A549 (cell line): Measurements from ENCODE around the gene DNAJC3. TPM values are rescaled to one million over a fixed set of nuclear protein-coding genes. Genes with fewer than 3 reads are reported as not detected.

ENCODE experiments used
- ATAC-seq, 2 experiments: fragments of 200-7000 bp in 1 of 2; fragments of >200 bp in 1 of 2; cut with Nextera tagmentation in 1 of 2; cut with Tn5 transposase in 1 of 2; 3 replicates each; pipeline versions ENCODE4 v1.8.0 to v1.9.1; 2018 to 2020; ENCODE audit warnings: mild to moderate bottlenecking in 1 of 2, moderate library complexity in 1 of 2
- CTCF ChIA-PET: fragments of 300-600 bp; sonication (Branson Sonifier 250); formaldehyde crosslinking; extraction: SDS; loops from one replicate; lab custom pipeline; 2021; ENCODE audit warnings: antibody characterized with exemption, inconsistent platforms; lab: Yijun Ruan, JAX
- POLR2A ChIA-PET: fragments of 350-600 bp; formaldehyde crosslinking; extraction: SDS; loops from one replicate; lab custom pipeline; 2021; ENCODE audit warnings: antibody characterized with exemption, inconsistent platforms; lab: Yijun Ruan, JAX
- DNase-seq, 2 experiments: peaks; one replicate each; pipeline versions ENCODE4 v3.0.0 to v3.0.0-alpha.2; 2011 to 2016; ENCODE audit warnings: low read depth in 1 of 2, low spot score in 1 of 2
- FAIRE-seq: peaks from 2 replicates; lab custom pipeline; 2011; peaks lifted over from hg19 to GRCh38; lab: Jason Lieb, UNC
- H3K27ac ChIP-seq, 2 experiments: fragments of >200 bp; sonication (Bioruptor Twin); formaldehyde crosslinking; 3 replicates each; pipeline ENCODE4 v1.5.1; 2016 to 2017
- H3K4me1 ChIP-seq: fragments of >200 bp; sonication (Bioruptor Twin); formaldehyde crosslinking; 3 replicates; pipeline ENCODE4 v1.6.1; 2016
- H3K4me2 ChIP-seq: fragments of >200 bp; sonication (Bioruptor Twin); formaldehyde crosslinking; 3 replicates; pipeline ENCODE4 v1.6.1; 2016
- H3K4me3 ChIP-seq: fragments of >200 bp; sonication (Bioruptor Twin); formaldehyde crosslinking; 3 replicates; pipeline ENCODE4 v1.5.1; 2016
- H3K9me3 ChIP-seq: fragments of >200 bp; sonication (Bioruptor Twin); formaldehyde crosslinking; 3 replicates; pipeline ENCODE4 v1.6.1; 2016
- BHLHE40 ChIP-seq: IDR thresholded peaks from 2 replicates; pipeline ENCODE4 v1.6.1; 2012; ENCODE audit warnings: low read depth, low read length, inconsistent platforms
- CBX8 ChIP-seq: fragments of 200-600 bp; sonication (generic); IDR thresholded peaks from 2 replicates; pipeline ENCODE4 v1.6.1; 2016
- CEBPB ChIP-seq, 2 experiments: fragments of >200 bp in 1 of 2; sonication (Bioruptor Twin) in 1 of 2; formaldehyde crosslinking in 1 of 2; IDR thresholded peaks; 2 replicates each; pipeline ENCODE4 v1.6.1; 2012 to 2016
- CHD4 ChIP-seq: fragments of 200-600 bp; sonication (generic); IDR thresholded peaks from 2 replicates; pipeline ENCODE4 v1.6.1; 2016; ENCODE audit warnings: antibody characterized with exemption, mild to moderate bottlenecking, borderline replicate concordance
- EHMT2 ChIP-seq: fragments of 200-600 bp; sonication (generic); IDR thresholded peaks from 2 replicates; pipeline ENCODE4 v1.6.1; 2016; ENCODE audit warnings: antibody characterized with exemption, low read depth, mild to moderate bottlenecking, moderate library complexity
- ESRRA ChIP-seq: fragments of 150-350 bp; IDR thresholded peaks from 2 replicates; pipeline ENCODE4 v1.6.1; 2014; ENCODE audit warnings: mild to moderate bottlenecking, low read length, borderline replicate concordance
- HDAC2 ChIP-seq: fragments of 200-600 bp; sonication (generic); IDR thresholded peaks from 2 replicates; pipeline ENCODE4 v1.6.1; 2016
- HEYL ChIP-seq: fragments of 250-450 bp; sonication (Bioruptor Pico); IDR thresholded peaks from 2 replicates; pipeline ENCODE4 v1.8.0; 2021; ENCODE audit warnings: mild to moderate bottlenecking, moderate library complexity
- HOXA7 ChIP-seq: fragments of 250-450 bp; sonication (Bioruptor Pico); IDR thresholded peaks from 2 replicates; pipeline ENCODE4 v1.5.0; 2020; ENCODE audit warnings: mild to moderate bottlenecking, moderate library complexity
- HOXB13 ChIP-seq: fragments of 250-450 bp; sonication (Bioruptor Pico); IDR thresholded peaks from 2 replicates; pipeline ENCODE4 v1.5.0; 2020; ENCODE audit warnings: low read depth, mild to moderate bottlenecking, moderate library complexity
- JUNB ChIP-seq: fragments of >200 bp; sonication (Bioruptor Twin); formaldehyde crosslinking; IDR thresholded peaks from 2 replicates; pipeline ENCODE4 v1.6.1; 2016
- KDM5A ChIP-seq: fragments of 200-600 bp; sonication (generic); IDR thresholded peaks from 2 replicates; pipeline ENCODE4 v1.6.1; 2016; ENCODE audit warnings: antibody characterized with exemption, mild to moderate bottlenecking
- MYC ChIP-seq: IDR thresholded peaks from 2 replicates; pipeline ENCODE4 v1.6.1; 2012; ENCODE audit warnings: mild to moderate bottlenecking, inconsistent platforms, low read length, improper control_type of control experiment, borderline replicate concordance
- NPAS2 ChIP-seq: fragments of 250-450 bp; sonication (Bioruptor Pico); IDR thresholded peaks from 2 replicates; pipeline ENCODE4 v1.8.0; 2022; ENCODE audit warnings: mild to moderate bottlenecking, moderate library complexity, borderline replicate concordance
- NR3C1 ChIP-seq: fragments of >200 bp; sonication (Bioruptor Twin); formaldehyde crosslinking; IDR thresholded peaks from 3 replicates; pipeline ENCODE4 v1.6.1; 2017
- RARB ChIP-seq: fragments of 250-450 bp; sonication (Bioruptor Pico); IDR thresholded peaks from 2 replicates; pipeline ENCODE4 v1.8.0; 2021; ENCODE audit warnings: mild to moderate bottlenecking, moderate library complexity
- RCOR1 ChIP-seq: fragments of 150-350 bp; IDR thresholded peaks from 2 replicates; pipeline ENCODE4 v1.6.1; 2014; ENCODE audit warnings: antibody characterized with exemption, low read length, low read depth
- RNF2 ChIP-seq: fragments of 200-600 bp; sonication (generic); IDR thresholded peaks from 2 replicates; pipeline ENCODE4 v1.6.1; 2016; ENCODE audit warnings: low read depth, mild to moderate bottlenecking, antibody characterized with exemption, moderate library complexity, borderline replicate concordance
- TP53 ChIP-seq: fragments of 250-450 bp; sonication (Bioruptor Pico); IDR thresholded peaks from 2 replicates; pipeline ENCODE4 v1.5.0; 2021; ENCODE audit warnings: mild to moderate bottlenecking, moderate library complexity
- ZC3H11A ChIP-seq: fragments of 450-650 bp; IDR thresholded peaks from 2 replicates; pipeline ENCODE4 v1.6.1; 2014; ENCODE audit warnings: antibody characterized with exemption, mild to moderate bottlenecking
- ZFP36 ChIP-seq: fragments of 450-650 bp; IDR thresholded peaks from 2 replicates; pipeline ENCODE4 v1.6.1; 2014; ENCODE audit warnings: borderline replicate concordance; ENCODE audit not compliant: partially characterized antibody
- WGBS: methylation state at CpG from one replicate; pipeline ENCODE4 v1.1.6; 2017; ENCODE audit errors: missing lambda C conversion rate; 5-methylcytosine and 5-hydroxymethylcytosine counted together
- polyA plus RNA-seq, 4 experiments: library from polyadenylated mRNA; depleted of rRNA in 3 of 4; stranded (reverse); fragments of >200 nt; fragmentation: RNase III in 1 of 4; extraction: RNeasy Plus Mini Kit Qiagen cat#74134 plus additional on column Dnase treatment in 1 of 4; gene quantifications; 2 replicates in 3 of 4; 3 replicates in 1 of 4; pipeline ENCODE4 v1.2.3, GENCODE V29; 2011 to 2017
- TF ChIP-seq, protein P1 (sequence below): fragments of 250-450 bp; sonication (Bioruptor Pico); IDR thresholded peaks from 2 replicates; pipeline ENCODE4 v1.5.0; 2020; ENCODE audit warnings: low read depth, mild to moderate bottlenecking, moderate library complexity
- TF ChIP-seq, protein P2 (sequence below): IDR thresholded peaks from 2 replicates; pipeline ENCODE4 v1.6.1; 2012
- TF ChIP-seq, protein P3 (sequence below): IDR thresholded peaks from 2 replicates; pipeline ENCODE4 v1.6.1; 2012; ENCODE audit warnings: low read depth, borderline replicate concordance

The DNAJC3 gene
- polyA plus RNA-seq, 2 of the 4 experiments (the other 2 are of a cell fraction), result 11.1 to 21.9 TPM

DNA sequence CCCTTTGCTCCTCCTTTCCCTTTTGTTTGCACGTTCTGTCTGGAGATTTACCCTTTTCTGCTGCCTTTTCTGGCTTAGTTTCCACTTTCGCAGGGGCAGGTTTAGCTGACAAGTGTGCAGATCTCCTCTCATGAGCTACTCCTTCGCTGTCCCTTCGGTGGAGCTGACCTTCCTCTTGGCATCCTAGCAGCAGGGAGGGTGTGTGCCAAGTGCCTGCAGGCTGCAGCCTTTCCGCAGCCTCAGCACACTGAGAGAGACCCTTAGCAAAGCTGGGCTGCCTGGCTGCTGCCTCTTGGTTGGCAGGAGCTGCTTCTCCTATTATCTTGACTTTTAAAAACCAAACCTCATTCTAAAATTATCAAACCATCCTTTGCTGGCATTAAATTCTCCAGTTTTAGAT is 132.5 kb downstream of the DNAJC3 start (continued):
- TF ChIP-seq HEYL (CRISPR knock-in tag), result no peak

DNA sequence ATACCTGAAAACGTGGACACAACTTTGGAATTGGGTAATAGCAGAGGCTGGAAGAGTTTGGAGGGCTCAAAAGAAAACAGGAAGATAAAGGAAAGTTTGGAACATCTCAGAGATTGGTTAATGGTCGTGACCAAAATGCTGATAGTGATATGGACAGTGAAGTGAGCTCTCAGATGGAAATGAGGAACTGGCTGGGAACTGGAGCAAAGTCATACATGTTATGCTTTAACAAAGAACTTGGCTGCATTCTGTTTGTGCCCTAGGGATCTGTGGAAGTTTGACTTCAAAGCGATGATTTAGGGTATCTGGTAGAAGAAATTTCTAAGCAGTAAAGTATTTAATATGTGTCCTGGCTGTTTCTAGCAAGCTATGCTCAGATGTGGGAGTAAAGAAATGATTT is 136.2 kb downstream of the DNAJC3 start:
- ATAC-seq (no peak), DNase-seq (no peak), FAIRE-seq (no peak)
- ChIA-PET CTCF (interaction anchor here (1.1 to 2.2 kb wide), 2 partner anchors 21 to 111 kb away, joined by 3 to 11 read pairs; no protein-coding TSS in a partner anchor), POLR2A (no interaction called here)
- H3K4me2 ChIP-seq, result no peak overlapping the region
- WGBS, result 62% methylated on average over 3 of the region's 3 CpGs
- no peaks in the 10 kb centered on the region for H3K9me3 ChIP-seq
- no peak overlapping the region for H3K27ac ChIP-seq
- H3K4me3 ChIP-seq, result no peak overlapping the region
- TF ChIP-seq CHD4 (no peak), KDM5A (no peak), RARB (CRISPR knock-in tag) (no peak), MYC (no peak), TP53 (no peak), EHMT2 (no peak)
- no peaks in the 10 kb centered on the region for H3K4me1 ChIP-seq

DNA sequence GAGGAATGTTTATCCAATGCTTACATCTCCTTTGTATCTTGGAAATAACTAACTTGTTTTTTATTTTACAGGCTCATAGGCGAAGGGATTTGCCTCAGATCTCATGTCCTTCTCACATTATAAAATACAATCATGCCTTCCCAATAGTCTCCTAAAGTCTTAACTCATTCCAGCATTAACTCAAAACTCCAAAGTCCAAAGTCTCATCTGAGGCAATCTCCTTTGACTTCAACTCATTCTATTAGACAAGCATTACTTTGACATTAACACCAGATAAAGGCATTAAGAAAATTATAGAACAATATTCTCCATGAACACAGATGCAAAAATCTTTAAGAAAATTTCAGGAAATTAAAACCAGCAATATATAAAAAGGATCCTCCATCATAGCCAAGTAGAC is 137.6 kb downstream of the DNAJC3 start:
- CTCF ChIA-PET, result no interaction called here
- no peak overlapping the region for H3K27ac ChIP-seq
- POLR2A ChIA-PET, result no interaction called here
- ATAC-seq, result no peak
- no peaks in the 10 kb centered on the region for H3K4me1 ChIP-seq
- no peak for FAIRE-seq
- no peak for DNase-seq
- 76% methylated on average over 1 of the region's 1 CpG for WGBS
- TF ChIP-seq NR3C1, result no peak
- TF ChIP-seq, protein P1, sequence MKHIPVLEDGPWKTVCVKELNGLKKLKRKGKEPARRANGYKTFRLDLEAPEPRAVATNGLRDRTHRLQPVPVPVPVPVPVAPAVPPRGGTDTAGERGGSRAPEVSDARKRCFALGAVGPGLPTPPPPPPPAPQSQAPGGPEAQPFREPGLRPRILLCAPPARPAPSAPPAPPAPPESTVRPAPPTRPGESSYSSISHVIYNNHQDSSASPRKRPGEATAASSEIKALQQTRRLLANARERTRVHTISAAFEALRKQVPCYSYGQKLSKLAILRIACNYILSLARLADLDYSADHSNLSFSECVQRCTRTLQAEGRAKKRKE (CRISPR knock-in tag), result no peak
- H3K9me3 ChIP-seq, result no peaks in the 10 kb centered on the region
- H3K4me2 ChIP-seq, result no peak overlapping the region
- H3K4me3 ChIP-seq, result no peak overlapping the region

DNA sequence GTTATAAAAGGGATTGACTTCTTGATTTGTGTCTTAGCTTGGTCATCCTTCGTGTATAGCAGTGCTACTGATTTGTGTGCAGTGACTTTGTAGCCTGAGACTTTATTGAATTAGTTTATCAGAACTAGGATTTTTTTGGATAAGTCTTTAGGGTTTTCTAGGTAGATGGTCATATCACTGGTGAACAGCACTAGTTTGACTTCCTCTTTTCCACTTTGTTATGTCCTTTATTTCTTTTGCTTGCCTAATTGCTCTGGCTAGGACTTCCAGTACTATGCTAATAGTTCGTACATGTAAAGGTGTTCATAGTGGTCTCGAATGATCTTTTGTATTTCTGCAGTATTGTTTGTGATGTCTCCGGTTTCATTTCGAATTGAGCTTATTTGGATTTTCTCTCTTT is 145.4 kb downstream of the DNAJC3 start:
- DNase-seq, result no peak
- no peak overlapping the region for H3K27ac ChIP-seq
- H3K4me1 ChIP-seq, result no peaks in the 10 kb centered on the region
- ChIA-PET CTCF (interaction anchor here (1.1 kb wide), 1 partner anchor 12 kb away, joined by 3 read pairs; no protein-coding TSS in a partner anchor), POLR2A (no interaction called here)
- no peak for ATAC-seq
- H3K4me3 ChIP-seq, result no peak overlapping the region
- no peak for TF ChIP-seq HOXA7 (CRISPR knock-in tag)
- TF ChIP-seq, protein P2, sequence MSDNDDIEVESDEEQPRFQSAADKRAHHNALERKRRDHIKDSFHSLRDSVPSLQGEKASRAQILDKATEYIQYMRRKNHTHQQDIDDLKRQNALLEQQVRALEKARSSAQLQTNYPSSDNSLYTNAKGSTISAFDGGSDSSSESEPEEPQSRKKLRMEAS, result no peak
- TF ChIP-seq ZFP36, result no peak
- no peak for TF ChIP-seq ESRRA
- TF ChIP-seq RNF2, result no peak
- no peak for TF ChIP-seq HEYL (CRISPR knock-in tag)
- no peak for TF ChIP-seq CHD4
- no peak for TF ChIP-seq HDAC2
- no peak for TF ChIP-seq CEBPB (IDR thresholded peaks at IDR 0.05)
- no peak for TF ChIP-seq JUNB
- no peak for TF ChIP-seq RCOR1
- TF ChIP-seq ZC3H11A, result no peak
- TF ChIP-seq RARB (CRISPR knock-in tag), result no peak
- no peak for TF ChIP-seq CBX8
- TF ChIP-seq HOXB13, result no peak
- TF ChIP-seq, protein P3, sequence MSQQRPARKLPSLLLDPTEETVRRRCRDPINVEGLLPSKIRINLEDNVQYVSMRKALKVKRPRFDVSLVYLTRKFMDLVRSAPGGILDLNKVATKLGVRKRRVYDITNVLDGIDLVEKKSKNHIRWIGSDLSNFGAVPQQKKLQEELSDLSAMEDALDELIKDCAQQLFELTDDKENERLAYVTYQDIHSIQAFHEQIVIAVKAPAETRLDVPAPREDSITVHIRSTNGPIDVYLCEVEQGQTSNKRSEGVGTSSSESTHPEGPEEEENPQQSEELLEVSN, result no peak
- no peak for TF ChIP-seq BHLHE40
- no peak for TF ChIP-seq NPAS2 (CRISPR knock-in tag)
- H3K4me2 ChIP-seq, result no peak overlapping the region
- 90% methylated on average over 5 of the region's 5 CpGs for WGBS
- FAIRE-seq, result no peak
- H3K9me3 ChIP-seq, result no peaks in the 10 kb centered on the region
